PFSK-1 (cell line): ENCODE results near the gene ZIC5.

Source experiments
- FOXP2 ChIP-seq: optimal IDR thresholded peaks from 2 replicates; pipeline ENCODE3; 2011; ENCODE audit warnings: borderline replicate concordance, control low read depth, inconsistent platforms; ENCODE audit not compliant: insufficient read depth; ENCODE audit errors: extremely low read length, extremely low read depth
- POLR2AphosphoS5 ChIP-seq: IDR thresholded peaks from 2 replicates; pipeline ENCODE4 v1.6.1; 2012; ENCODE audit warnings: low read depth, mild to moderate bottlenecking, control low read depth, low read length, moderate library complexity
- REST ChIP-seq, 2 experiments: IDR thresholded peaks; 2 replicates each; pipeline versions ENCODE4 v1.6.1 to v1.8.0; 2011 to 2012; ENCODE audit warnings: low read depth in 2 of 2, low read length in 2 of 2, control low read depth in 1 of 2, inconsistent platforms in 1 of 2, mild to moderate bottlenecking in 1 of 2, moderate library complexity in 1 of 2; ENCODE audit not compliant: insufficient read depth in 1 of 2
- SIN3A ChIP-seq: IDR thresholded peaks from 2 replicates; pipeline ENCODE4 v1.6.1; 2012; ENCODE audit warnings: mild to moderate bottlenecking, low read length, moderate library complexity, borderline replicate concordance; ENCODE audit not compliant: insufficient read depth
- TAF1 ChIP-seq: IDR thresholded peaks from 2 replicates; pipeline ENCODE4 v1.6.1; 2012; ENCODE audit warnings: low read length, control low read depth, borderline replicate concordance; ENCODE audit not compliant: insufficient read depth

Gene ZIC5

GRCh38 chr13:99991013-99991827, 19.7 kb upstream of the ZIC5 start:
- TF ChIP-seq REST (IDR thresholded peaks at IDR 0.05; ENCODE audit: insufficient read depth in 1 of 2, low read depth in 2 of 2, low read length in 2 of 2) = no peak
- TF ChIP-seq TAF1 = no peak
- TF ChIP-seq POLR2AphosphoS5 = no peak
- no peak for TF ChIP-seq SIN3A
- no peak for TF ChIP-seq FOXP2

DNA sequence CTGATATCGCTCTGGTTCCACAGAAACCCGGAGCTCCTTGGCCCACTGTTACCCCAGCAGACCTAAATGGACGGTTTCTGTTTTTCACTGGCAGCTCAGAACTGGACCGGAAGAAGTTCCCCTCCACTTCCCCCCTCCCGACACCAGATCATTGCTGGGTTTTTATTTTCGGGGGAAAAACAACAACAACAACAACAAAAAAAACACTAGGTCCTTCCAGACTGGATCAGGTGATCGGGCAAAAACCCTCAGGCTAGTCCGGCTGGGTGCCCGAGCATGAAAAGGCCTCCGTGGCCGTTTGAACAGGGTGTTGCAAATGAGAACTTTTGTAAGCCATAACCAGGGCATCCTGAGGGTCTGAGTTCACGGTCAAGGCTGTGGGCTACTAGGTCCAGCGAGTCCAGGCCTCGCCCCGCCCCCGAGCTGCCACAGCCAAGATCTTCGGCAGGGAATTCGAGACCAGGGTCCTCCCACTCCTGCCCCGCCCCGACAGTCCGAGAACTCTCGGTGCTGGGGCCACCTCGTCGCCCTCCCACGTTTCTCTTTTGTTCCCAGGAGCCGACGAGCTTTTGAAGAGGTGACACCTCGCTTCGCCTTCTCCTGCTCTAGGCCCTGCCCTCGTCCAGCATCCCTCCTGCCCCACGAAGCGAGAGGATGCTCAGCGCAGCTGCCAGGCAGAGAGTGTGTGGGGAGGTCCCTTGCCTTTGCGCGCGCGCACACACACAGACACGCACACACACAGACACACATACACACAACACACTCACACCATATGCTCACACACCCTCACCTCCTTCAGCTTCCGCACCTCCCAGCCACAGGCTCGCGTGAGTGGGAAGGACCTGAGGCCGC, 18.8 kb upstream of the ZIC5 start:
- TF ChIP-seq REST (IDR thresholded peaks at IDR 0.05; ENCODE audit: insufficient read depth in 1 of 2, low read depth in 2 of 2, low read length in 2 of 2) = no peak
- no peak for TF ChIP-seq POLR2AphosphoS5
- no peak for TF ChIP-seq TAF1
- TF ChIP-seq SIN3A = no peak
- no peak for TF ChIP-seq FOXP2

DNA sequence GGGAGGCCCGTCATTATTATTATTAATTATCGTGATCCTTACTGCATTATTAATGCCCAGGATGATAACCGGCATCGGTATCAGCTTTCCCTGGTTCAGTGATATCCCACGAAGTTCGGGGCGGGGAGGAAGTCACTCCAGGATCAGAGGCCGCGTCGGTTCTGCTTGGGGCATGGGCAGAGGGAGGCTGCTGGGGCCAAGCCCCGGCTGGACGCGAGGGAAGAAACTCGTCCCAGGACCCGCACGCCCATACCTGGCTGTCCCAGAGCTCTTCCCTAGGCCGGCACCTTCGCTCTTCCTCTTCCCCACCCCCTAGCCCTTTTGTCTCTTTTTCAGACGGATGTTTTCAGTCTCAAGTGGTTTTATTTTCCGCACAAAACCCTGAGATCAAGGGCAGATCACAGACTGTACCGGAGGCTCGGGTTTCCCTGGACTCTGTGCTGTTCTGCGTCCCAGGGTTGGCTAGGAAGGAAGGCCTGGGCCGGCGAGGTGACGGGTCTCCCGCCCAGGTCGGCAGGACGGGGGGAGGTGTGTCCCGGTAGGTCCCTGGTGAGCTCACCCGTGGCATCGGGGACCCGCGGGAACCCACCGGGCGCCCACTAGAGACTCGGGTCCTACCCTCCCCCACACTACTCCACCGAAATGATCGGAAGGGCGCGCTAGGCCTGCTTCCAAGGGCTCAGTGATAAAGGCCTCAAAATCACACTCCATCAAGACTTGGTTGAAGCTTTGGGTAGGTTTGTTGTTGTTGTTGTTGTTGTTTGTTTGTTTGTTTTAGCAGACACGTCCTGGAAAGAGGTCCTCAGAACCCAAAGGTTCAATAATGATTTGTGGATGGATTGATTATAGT, 17.9 kb upstream of the ZIC5 start:
- TF ChIP-seq POLR2AphosphoS5 (no peak), REST (IDR thresholded peaks at IDR 0.05; ENCODE audit: insufficient read depth in 1 of 2, low read depth in 2 of 2, low read length in 2 of 2) (no peak), TAF1 (no peak), FOXP2 (no peak), SIN3A (no peak)

DNA sequence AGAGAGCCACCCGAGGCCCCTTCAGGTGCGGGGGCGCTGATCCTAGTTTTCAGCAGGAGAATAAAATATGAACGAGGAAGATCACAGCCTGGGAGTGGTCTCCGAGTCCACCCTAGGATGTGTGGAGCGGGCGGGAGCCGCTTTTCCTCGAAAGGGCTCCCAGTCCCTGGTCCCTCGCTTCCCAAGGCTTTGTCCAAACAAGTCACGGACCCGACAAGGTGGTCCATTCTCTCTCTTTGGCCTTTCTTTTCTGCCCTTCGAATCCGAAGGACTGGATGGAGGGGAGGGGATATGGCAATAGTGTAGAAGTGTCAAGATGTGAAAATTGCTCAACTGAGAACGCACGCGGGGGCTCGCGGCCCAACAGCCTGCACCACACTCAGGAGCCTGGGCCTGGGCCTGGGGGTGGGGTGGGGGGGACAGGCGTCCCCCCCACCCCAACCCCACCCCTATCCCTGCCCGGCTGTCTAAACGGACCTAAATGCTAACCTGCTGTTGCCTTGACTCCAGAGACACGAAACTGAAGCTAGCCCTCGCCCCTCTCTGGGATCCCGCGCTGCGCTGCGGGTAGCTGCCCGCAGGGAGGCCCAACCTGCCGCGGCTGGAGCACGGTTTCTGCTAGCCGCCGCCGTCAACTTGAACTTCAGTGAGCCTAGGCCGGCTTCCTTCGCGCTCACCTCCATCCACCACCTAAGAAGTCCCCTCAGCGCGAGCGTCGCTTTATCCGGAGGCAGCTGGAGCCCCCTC, 17.1 kb upstream of the ZIC5 start:
- TF ChIP-seq TAF1 (no peak), POLR2AphosphoS5 (no peak), FOXP2 (no peak), REST (IDR thresholded peaks at IDR 0.05; ENCODE audit: insufficient read depth in 1 of 2, low read depth in 2 of 2, low read length in 2 of 2) (no peak), SIN3A (no peak)
